8988T (cell line): ENCODE measurements around the gene PDZRN3.
A peak's percentile ranks its signal among the peaks of the same experiment; 100 is the strongest.

Experiments
- DNase-seq: peaks from one replicate; pipeline ENCODE4 v3.0.0; 2011

The PDZRN3 gene

DNA sequence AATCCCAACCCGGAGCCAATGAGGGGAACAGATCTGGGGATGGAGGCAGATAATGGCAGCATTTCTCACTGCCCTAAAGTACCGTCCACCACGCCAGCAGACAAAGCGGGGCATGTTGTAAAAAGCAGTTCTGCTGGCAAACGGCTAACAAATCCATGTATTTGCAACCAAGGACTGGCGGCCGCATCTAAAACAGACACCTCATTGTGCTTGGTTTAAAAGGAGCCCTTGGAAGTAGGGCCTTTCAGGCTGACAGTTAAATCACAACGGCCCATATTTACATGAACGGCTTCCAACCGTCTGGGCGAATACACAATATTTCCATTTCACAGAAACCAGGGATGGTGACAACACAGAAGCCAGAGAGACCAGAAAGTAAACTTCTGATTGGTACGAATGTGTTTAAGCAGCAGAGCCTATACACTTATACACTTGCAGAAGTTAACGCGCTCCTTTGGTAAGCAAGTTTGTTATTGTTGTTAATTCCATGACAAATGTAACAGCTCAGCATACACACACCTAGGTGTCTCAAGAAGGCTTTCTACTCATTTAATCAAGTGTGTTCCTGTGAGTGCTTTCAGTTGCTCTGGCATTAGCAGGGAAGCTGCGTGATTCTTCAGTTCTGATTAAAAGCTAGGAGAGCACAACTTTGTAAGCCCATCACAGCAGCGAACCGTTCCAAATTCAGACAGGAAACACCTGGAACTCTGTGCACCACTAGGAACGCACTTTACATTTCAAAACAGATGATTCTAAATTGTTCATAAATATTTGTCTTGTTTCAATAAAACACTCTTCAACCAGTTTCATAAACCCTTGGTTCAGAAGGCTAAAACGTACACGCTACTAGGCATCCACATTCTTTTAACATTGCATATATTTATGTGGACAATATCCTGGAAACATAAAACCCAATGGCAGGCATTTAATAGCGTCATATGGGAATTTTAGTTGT, 112.9 kb downstream of the PDZRN3 start:
- no peak for DNase-seq

DNA sequence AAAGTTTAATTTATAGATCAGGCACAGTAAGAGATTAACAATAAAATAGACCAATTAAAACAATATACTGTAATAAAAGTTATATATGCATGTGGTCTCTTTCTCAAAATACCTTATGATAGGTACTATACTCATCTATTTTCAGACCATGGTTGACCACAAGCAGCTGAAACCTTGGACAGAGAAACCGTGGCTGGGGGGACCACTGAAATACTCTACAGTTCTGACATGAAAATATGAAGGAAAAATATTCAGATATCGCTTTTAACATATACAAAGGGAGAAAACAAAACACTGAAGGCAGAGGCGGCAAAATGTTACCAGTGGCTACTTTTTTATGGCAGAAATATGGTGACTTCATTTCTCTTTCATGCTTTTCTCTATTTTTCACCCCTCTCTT, 114.0 kb downstream of the PDZRN3 start:
- DNase-seq: no peak

DNA sequence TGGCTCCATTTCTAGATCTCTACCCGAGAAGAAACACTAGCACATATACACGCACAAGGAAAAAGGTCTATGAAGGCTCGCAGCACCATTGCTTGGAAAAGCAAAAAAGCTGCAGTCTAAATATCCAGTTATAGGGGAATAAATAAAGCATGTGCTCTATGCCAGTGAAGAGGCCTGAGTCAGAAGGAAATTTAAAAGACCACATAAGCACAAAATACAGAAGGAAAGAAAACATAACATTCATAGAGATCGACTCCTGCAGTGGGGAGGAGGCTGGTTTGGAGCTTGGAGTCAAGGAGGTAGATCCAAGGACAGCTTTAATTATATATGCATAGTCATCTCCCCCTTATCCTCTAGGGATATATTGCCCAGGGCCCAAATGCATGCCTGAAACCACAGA, 114.4 kb downstream of the PDZRN3 start:
- no peak for DNase-seq

DNA sequence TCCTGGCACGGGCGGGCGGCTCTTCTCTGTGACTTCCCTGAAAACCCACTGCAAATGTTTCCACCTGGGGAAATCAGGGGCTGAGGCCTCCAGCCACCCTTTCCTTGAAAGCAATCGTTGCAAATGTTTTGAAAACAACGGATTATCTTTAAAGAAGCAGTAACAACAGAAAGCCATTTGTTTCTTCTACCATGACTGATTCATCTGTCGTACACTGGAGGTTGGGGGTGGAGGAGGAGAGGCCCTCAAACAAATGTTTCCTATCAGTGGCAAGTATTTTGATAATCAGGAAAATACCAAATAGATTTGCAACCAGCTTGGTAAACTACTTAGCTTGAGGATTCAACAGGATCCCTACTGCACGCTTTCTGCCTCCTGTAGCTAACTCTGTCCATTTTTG, 114.9 kb downstream of the PDZRN3 start:
- no peak for DNase-seq

DNA sequence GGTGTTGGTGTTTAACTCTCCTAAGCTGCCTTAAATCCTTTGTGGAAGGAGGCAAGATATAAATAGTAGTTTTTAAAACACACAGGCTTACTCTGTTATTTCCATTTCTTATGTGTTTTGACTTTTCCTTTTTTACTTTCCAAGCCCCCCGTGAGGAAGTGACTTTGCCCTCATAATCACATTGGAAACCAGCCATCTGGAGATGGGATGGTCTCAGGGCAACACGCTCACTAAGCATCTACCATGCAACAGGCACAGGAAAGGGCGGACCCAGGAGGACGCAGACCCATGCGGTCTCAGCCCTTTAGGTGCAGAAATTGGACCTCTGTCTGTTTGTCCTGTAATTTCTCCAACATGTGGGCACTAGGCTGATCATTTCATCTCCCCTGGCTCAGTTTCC, 115.7 kb downstream of the PDZRN3 start:
- no peak for DNase-seq

DNA sequence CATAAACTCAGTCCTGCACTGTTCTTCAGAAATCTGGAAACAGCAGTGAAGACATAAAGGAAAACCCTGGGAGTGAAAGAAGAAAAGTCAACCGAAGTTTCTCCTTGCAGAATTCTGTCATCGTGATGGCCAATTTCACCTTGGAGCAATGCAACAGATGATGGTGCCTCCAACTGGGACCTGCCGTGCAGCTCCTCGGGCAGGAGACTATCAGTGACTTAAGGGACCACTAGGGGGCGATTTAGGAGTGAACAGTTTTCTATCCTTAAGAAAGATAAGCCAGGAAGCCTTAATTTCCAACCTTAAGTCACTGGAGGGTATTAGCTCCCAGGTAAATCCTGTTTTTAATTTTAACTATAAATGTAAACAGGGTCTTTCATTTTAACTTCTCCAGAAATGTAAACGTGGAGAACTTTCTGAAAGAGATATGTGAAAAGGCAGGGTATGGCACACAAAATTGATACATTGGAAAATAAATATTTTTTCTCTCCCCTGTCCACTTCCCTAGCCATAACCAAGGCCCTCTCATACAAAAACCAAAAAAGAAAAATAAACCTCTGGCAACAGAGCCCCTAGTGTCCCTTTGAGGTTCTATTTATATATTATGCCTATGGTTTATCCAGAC, 116.3 kb downstream of the PDZRN3 start:
- peak; percentile 45 for DNase-seq

DNA sequence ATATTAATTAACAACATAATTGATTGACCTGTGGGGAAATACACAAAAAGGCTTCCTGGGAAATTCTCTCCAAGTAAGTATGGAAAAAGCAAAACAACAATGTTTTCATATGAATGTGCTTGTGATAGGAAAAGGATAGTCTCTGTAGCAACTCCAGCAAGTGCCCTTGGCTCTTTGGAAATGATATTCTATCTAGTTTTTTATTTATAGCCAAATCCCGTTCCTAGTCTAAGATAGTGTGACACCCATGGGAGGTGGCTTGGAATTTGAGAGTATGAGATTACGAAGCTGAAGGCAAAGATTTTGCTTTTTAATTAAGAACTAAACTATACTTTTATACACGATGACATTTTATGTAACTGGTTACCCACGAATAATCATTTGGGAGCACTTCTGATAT, 119.9 kb downstream of the PDZRN3 start:
- DNase-seq: no peak

DNA sequence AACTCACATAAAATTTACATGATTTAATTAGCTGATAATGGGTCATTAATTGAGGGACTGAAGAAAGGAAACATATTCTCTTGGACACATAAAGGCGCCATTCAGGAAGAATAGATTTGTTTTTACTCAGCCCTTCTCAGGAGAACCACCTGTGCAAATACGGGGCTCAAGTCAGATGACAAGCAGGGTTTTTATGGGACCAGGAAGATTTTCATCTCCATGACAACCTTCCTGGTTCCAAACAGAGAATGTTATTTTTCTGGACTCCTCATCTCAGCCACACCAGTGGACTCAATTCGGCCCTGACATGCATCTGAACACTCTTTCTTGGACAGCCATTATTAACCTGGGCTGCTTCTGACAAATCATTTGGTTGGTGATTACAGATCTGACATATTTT, 120.5 kb downstream of the PDZRN3 start:
- no peak for DNase-seq

DNA sequence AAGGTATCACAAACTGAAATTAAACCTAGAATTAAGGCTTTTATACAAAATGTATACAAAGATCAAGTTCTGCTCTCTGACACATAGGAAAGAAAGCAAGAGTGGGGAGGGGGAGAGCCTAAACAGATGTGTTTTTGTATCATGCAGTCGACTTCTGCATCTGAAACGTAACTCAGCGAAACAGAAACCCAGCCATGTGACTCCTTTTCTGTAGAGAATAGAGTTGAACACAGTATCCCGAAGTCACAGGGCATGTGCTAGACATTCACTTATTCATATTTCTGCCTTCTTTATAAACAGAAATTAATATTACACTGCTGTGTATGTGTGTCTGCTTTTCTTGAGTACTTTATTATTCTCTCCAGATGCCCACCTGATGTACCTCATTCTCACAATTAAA, 121.0 kb downstream of the PDZRN3 start:
- no peak for DNase-seq

DNA sequence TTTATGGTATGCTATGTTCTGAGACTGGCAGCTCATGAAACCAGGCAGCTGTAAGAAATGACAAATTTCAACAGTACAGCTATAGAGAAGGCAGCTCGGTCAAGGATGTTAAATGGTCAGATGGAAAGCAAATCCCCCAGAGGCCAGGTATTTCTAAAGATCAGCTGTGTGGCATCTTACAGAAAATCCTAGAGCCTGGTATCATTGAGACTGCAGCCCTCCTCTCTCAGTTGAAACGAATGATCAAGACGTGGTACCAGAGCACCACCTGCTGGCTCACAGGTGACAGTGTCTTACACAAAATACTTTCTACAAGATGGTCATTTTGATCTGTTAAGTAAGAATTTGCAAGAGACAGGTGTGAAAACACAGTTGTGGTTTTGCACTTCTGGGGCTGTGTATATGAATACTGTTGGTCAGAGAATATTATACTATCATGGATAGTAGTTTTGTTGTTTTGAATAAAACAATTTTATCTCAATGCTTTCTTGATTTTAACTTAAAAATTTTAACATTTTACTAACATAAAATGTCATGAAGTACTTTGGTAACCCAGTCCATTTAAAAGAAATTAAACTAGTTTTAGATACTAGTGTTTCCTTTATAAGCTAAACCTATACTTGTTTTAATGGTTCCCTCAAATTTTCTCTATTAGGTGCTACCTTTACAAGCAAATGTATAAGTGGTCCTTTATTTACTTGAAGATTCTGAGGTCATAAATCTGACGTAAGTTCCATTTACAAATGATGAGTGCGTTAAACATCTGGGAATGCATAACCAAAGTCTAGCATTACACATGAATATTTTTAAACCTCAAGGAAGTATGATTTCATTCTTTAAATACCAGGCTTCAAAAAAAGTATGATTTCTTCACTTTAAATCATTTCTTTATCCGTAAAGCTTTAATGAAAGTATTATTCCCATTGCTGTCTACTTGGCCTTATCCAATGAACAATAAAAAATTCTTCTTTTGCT, 121.8 kb downstream of the PDZRN3 start:
- peak; percentile 33 for DNase-seq

DNA sequence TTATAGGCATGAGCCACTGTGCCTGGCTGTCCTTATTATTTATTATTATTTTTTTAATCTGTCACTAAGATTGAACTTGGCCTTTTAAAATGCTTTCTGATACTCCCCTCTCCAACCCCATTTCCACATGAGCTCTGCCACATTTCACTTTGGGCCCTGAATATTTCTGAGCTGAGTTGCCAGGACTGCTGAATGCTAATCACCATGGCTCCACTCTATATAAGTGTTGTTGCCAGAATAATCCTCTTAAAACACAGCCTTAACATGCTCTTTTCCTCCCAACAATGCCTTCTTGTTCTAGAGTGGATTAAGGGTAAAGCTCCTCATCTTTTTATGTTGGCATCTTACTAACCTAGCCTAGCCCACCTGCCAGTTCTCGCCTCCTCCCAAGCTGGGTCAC, 124.4 kb downstream of the PDZRN3 start:
- no peak for DNase-seq

DNA sequence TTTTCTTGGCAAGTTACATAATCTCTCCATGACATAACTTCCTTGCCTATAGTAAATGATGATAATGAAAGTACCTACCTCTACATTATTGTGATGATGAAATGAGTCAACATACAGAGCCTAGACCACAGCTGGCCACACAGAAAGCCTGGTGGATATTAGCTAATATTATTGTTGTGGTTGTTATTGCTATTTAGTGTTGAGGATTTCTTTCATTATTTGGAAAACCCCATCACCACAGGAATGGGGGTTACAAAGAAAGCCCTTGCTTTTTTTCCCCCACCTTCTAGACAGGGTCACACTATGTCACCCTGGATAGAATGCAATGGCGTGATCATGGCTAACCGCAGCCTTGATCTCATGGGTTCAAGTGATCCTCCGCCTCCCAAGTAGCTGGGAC, 125.0 kb downstream of the PDZRN3 start:
- DNase-seq: no peak

DNA sequence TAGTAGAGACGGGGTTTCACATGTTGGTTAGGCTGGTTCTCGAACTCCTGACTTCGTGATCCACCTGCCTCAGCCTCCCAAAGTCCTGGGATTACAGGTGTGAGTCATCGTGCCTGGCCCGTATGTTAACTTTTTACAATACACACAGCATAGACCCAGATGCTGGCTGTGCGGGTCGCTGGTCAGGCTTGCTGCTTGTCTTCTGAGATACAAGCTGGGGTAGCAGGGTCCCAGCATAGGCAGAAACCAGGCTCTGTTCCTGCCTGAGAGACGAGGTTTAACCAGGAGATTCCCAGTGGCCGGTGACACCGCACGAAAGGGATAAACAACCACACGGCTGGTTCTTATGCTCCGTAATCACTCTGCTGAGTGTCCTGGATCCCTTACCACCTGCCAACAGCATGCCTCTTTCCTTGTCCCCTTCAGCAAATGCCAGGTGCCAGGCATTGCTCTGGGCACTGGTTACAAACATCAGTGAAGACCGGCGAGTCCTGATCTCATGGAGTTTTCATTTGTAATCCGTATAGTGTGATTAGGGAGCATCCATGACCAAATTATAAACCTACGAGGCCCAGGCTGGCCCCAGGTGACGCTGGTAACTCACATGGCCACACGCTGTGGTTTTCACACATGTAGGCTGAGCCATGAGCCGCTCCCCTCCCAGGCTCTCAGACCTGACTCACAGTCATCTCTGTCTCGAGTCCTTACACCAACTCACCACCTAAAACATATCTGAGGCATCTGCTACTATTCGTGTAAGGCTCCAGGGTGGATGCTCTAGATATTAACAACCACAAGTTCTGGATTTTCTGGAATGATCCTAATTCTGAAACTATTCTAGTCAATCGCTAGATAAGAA, 125.7 kb downstream of the PDZRN3 start:
- no peak for DNase-seq

DNA sequence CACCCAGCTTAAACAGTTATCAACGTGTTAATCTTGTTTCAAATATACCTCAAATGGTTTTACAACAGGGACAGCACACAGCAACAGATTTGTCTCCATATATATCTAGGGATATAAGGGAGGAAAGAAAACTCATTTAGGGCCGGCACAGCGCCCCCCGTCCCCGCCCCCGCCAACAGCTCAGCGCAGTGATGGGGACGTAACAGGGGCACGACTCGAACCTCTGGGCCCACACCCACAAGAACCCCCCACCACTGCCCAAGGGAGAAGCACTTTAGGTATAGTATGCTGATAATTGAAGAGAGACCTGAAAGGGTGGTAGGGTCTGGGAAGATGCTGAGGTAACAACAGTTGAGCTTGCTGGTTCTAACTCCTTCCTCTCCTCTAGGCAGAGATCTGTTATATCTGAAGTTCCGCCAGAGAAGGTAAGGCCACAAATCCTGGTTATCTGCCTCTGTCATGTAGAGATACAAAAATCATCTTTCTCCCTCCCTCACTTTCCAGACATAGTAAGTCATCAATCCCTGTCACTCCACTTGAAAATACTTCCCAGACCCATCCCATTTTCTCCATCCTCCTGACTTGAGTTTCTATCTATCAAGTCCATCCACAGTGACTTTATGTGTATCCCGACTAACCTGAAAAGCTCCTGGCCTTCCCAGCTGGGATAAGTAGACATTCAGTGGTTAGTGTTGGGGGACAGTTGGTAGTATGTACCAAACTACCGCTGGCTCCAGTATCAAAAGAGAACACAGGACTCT, 126.9 kb downstream of the PDZRN3 start:
- no peak for DNase-seq

DNA sequence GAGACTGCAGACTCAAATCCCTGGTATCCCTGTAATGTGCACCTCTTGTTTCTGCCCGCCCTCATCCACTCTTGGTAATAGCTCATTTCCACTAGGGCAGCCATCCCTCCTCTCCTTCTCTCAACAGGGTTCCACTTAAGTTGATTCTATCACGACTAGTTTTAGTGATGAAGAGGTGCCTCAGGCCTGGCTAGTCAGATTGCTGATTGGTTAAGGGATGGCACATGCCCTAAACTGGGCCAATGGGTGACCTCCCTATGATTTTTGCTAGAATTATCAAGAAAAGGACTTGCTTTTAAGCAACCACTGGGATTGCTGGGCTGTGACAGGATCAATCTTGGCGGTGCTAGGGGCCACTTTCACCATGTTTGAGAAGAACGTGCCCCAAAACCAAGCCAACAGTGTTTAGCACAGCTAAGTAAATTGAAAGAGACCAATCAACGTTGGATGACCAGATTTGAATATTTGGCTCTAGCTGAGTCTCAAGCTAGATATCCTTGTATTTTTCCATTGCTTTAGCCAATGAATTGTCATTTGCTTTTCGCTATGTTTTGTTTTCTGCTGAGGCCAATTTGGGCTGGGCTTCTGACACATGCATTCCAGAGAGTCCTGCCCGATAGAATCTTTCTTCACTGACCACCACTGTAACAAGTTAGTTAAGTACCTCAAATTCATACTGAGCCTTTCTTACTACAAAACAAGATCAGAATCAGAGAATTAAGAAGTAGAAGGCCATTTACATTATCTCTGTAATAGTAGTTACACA, 131.0 kb downstream of the PDZRN3 start:
- no peak for DNase-seq

DNA sequence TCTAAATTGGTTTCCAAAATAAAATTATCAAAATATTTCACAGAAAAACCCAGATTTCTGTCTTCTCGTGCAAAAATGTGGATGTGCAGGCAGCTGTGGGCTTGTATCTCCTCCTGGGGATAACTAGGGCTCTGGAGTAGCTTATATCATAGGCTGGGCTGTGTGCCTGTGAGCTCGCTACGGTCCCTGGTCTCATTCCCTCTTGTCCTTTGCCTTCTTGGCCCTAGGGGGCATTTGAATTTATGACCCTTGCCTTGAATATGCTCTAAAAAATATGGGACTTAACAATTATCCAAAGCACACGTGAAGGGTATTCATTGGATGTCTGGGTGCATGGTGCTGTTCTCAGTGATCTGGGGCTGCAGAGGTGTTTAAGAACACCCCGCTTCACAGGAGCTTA, 132.6 kb downstream of the PDZRN3 start:
- DNase-seq: no peak

DNA sequence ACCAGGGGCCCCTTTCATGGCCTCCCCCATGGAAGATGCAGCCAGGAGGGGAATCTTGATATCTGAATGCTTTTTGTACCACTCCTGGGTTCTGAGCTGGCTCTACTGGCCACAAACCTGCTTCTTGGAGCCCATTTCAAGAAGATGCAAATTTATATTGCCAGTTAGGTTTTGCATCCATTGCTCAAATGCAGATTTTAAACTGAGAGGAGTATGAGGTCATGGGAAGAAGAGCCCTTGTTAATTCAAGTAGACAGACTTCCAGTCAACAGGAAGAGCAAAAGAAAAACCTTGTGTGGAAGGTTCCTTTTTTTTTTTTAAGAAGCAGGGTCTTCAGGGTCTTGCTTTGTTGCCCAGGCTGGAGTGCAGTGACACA, 133.5 kb downstream of the PDZRN3 start:
- DNase-seq: no peak

DNA sequence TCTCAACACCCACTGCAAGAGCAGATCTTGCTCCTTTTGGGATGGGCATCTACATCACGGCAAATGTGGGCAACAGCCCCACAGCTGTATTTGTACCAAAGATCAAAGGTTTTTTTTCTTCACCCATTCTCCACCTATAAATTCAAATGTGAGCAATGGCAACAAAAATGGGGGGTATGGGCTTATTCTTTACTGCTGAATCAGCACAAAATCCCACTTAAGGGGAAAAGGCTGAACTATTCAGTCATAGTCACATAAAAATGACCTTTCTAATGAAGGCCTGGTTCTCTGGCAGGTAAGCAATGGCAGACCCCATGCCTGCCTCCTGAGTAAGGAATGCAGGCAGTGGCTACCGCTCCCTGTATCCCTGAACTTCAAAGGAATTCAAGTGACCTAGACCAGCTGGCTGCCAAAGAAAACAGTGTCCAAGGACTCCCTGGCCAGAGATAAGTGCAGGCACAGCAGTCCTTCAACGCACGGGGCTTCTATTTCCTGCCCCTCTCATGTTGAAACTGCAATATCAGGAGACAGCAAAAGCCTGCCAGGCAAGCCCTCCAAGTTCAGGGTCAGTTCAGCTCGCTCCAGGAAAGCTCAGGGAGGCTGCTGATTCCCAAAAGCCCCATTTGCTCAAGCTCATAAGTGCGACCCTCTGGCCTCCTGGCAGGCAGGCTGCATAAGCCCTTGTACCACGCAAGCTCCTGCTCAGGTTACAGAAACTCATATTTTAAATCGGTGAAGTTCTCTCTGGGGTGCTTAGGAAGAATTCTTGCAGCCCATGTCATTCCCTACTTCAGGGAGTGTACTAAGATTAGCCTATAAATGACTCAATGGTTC, 134.1 kb downstream of the PDZRN3 start:
- DNase-seq: no peak

DNA sequence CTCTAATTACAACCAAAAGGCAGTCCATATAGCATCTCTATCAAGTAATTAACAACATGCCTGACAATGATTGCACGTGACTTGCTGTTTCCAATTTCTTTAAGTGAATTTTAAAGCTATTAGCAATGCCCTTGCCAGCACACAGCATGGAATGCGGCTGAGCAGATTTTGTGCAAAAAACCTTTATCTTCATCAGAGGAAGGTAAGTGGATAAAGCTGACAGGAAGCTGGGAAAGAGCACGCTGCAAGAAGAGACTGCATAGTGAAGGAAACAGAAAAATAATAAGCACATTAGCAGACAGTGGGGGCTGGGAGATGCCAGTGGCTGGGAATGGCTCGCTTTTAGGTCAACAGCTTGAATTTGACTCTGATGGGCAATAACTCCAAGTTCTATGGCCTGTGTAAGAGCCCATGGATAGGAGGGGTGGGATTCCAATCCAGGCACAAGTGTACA, 138.8 kb downstream of the PDZRN3 start:
- DNase-seq: no peak
